KBM-7 (cell line): ENCODE results near the gene EIF4G2.

Experiments
- DNase-seq: peaks from one replicate; pipeline ENCODE4 v3.0.0-alpha.2; 2015
- in situ Hi-C: fragments of 300-500 bp; cut with MboI; formaldehyde crosslinking; loops from 2 replicates; pipeline ENCODE4 v1.14.3; 2020; ENCODE audit warnings: low sequenced_read_pairs, low pct_unique_long_range_greater_than_20kb, mixed read lengths

EIF4G2 gene

GRCh38 chr11:10780040-10780439 lies 28.7 kb downstream of the EIF4G2 start:
- in situ Hi-C loops, result loop anchor here (25.0 kb wide), 1 partner anchor 1007 kb away; no protein-coding TSS in a partner anchor

DNA sequence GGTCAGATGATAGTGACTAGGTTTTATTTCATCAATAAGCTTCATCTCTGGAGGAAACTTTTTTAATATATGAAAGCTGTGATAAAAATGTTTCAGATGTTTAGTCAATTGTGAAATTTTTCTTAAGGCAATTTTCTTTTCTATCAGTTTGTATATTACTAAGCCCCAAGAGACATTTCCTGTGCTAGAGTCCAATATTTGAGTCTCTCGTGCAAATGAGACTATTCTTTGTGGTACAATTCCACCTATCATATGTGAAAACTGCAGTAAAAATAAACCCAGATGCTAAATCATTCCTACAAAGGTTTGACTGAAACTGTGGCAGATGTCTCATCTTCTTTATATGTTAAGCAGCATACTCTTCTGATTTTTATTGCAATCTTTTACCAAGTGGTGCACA lies 29.6 kb downstream of the EIF4G2 start:
- DNase-seq, result no peak
- in situ Hi-C loops, result loop anchor here (25.0 kb wide), 1 partner anchor 1008 kb away; no protein-coding TSS in a partner anchor

More at GRCh38 chr11:10780040-10780439, 28.7 kb downstream of the EIF4G2 start:
- no peak for DNase-seq

DNA sequence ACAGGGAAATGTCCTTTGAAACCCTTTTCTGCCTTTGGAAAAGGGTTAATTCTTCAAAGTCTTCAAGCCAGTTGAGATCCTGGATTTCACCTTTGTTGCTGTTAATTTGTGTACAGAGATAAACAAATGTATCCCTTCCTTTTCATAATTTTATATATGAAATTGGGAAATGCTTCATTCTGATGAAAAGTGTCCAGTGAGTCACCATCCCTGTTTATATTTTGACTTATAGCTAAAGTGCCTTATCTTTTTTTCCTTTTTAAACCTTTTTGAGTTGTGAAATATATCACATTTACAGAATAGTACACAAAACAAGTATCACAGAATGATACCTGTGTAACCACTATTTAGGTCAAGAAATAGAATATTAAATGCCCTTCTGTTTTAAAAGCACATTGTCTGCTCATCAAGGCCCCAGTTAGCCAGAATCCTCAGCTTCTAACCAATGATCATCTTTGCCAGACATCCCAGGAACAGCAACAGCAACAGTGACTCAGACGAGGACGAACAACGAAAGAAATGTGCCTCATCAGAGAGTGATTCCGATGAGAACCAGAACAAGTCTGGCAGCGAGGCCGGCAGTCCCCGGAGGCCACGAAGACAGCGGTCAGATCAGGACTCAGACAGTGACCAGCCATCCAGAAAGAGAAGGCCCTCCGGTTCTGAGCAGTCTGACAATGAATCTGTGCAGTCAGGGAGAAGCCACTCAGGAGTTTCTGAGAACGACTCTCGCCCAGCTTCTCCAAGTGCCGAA lies 30.3 kb downstream of the EIF4G2 start:
- DNase-seq, result no peak
- in situ Hi-C loops, result loop anchor here (25.0 kb wide), 1 partner anchor 1009 kb away; no protein-coding TSS in a partner anchor

- in situ Hi-C loops, result loop anchor here (25.0 kb wide), 1 partner anchor 1009 kb away; no protein-coding TSS in a partner anchor
- DNase-seq, result peak; percentile 76
Measured at GRCh38 chr11:10777806-10778205, 30.9 kb downstream of the EIF4G2 start.

GRCh38 chr11:10777393-10777793 lies 31.3 kb downstream of the EIF4G2 start:
- peak; percentile 56 for DNase-seq
- in situ Hi-C loops, result loop anchor here (25.0 kb wide), 1 partner anchor 1010 kb away; no protein-coding TSS in a partner anchor

GRCh38 chr11:10774811-10775210 lies 33.9 kb downstream of the EIF4G2 start:
- in situ Hi-C loops, result loop anchor here (25.0 kb wide), 1 partner anchor 1012 kb away; no protein-coding TSS in a partner anchor
- no peak for DNase-seq

DNA sequence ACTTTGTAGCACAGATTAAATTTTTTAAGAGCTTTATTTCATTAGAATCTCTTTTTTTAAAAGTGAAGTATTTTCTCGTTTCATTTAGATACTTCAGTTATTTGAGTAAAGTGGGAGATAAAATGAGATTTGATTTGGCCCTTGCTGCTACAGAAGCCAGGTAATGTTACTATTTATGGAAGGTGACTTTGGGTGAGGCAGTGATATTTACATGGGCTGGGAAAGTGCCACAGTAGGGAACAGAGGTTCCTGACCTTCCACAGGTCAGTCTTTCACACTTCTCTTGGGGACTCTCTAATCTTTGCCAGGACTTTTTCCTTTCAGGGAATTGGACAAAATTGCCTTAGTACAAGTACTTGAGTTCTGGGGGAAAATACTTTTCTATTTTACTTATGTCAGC lies 37.3 kb downstream of the EIF4G2 start:
- DNase-seq, result no peak
- in situ Hi-C loops, result no loop called here

GRCh38 chr11:10770626-10771254 lies 38.0 kb downstream of the EIF4G2 start:
- in situ Hi-C loops, result no loop called here
- DNase-seq, result peak; percentile 45

DNA sequence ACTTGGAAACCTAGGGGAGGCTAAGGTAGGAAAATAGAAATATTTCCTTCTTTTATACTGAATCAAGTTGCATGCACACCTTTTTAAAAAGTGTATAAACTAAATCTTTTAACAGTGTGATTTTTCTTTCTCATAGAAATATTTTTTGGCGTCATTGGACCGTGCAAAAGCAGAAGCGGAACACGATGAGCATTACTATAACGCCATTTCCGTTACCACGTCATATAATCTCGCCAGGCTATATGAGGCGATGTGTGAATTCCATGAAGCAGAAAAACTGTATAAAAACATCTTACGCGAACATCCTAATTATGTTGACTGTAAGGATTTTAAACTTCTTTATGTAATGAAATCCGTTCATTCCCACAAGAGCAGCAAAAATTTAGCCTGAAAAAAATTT lies 44.3 kb downstream of the EIF4G2 start:
- in situ Hi-C loops, result no loop called here
- no peak for DNase-seq

- no peak for DNase-seq
- in situ Hi-C loops, result no loop called here
Measured at GRCh38 chr11:10763766-10764165, 45.0 kb downstream of the EIF4G2 start.

DNA sequence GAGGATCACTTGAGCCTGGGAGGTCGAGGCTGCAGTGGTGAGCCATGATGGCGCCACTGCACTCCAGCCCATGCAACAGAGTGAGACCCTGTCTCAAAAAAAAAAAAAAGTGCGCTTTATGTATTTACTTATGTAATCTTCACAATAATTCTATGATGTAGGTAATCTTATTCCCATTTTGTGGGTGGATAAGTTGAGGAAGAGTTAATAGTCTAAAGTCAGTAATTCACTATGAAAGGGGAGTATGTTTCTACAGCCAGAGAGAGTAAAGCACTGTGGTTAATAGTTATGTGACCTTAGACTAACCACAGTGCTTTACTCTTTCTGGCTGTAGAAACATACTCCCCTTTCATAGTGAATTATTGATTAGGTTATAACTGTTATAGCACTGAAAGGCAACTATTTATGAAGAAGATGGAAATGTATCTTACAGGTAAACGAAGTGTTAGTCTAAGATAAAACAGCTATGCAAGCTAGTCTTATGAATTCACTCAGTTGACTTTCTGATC lies 45.8 kb downstream of the EIF4G2 start:
- in situ Hi-C loops, result no loop called here
- DNase-seq, result no peak

- in situ Hi-C loops, result no loop called here
- DNase-seq, result peak; percentile 70
Measured at GRCh38 chr11:10762185-10762584, 46.5 kb downstream of the EIF4G2 start.

DNA sequence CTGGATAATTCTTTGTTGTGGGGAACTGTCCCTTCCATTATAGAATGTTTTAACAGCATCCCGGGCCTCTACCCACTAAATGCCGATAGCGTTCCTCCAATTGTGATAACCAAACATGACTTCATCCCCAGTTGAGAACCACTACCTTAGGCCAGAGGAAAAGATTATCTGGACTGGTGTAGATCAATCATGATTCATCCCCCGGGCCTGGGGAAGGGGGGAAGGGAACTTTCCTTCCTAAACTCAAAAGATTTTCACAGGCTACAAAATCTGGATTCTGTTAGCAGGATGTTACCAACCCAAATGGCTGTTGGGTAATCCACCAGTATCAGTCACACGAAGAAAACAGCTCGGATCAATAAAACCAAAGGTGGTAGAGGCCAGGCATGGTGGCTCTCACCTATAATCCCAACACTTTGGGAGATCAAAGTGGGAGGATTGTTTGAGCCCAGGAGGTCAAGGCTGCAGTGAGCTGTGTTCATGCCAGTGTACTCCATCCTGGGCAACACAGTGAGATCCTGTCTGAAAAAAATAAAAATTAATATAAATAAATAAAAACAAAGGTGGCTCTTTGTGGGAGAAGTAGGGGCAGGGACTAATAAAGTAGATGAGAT lies 47.5 kb downstream of the EIF4G2 start:
- in situ Hi-C loops, result no loop called here
- no peak for DNase-seq

- in situ Hi-C loops, result no loop called here
- DNase-seq, result peak; percentile 67
Measured at GRCh38 chr11:10758957-10759356, 49.8 kb downstream of the EIF4G2 start.

- in situ Hi-C loops, result no loop called here
- DNase-seq, result no peak
Measured at GRCh38 chr11:10752486-10752885, 56.2 kb downstream of the EIF4G2 start.

- DNase-seq, result no peak
- in situ Hi-C loops, result no loop called here
Measured at GRCh38 chr11:10752061-10752460, 56.7 kb downstream of the EIF4G2 start.

DNA sequence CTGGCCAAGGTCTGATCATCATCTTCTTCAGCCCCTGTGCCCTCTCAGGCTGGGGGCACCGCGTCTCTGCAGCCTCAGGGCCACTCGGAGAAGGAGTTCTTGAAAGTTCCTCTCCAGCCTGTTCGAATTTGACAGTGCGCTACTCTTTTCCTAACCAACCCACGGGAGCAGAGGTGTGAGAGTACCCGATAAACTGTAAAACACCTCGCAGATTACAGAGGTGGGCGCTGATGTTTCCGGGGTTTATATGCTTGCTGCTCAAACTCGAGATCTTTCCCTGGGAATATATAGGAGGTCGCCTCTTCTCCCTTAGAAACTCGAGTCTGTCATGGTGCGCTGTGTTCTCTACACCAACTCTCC lies 57.2 kb downstream of the EIF4G2 start:
- in situ Hi-C loops, result no loop called here
- DNase-seq, result no peak

DNA sequence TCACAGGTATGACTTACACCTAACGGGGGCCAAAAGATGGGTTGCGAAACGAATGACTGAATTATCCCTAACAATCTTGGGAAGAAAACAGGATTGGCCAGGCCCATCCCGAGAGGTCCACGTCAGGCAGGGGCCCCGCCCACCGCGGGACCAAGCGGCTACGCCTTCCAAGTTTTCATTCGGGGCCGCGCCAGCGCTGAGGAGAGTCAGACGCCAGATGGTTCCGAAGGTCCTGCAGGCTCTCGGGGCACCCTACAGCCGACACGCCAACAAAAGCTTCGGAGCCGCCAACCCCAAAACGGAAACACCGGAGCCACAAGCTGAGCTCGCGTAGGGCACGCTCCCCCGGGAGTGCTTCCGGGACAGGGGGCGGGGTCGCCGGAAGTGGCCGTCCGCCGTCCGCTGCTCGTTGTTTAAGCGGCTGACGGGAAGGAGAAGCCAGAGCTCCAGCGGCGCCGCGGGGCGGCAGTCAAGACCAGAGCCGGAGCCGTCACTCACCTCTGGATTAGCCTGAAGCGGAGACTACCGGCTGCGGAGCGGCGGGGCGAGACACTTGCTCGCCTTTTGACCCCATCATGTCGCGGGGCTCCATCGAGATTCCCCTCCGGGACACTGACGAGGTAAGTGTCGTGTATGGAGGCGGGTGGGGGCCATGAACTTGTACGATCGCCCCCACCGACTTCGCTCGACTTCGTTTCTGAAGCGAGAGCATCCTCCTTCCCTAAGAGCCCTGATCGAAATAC lies 57.7 kb downstream of the EIF4G2 start, which contains the start of gene CTR9:
Gene CTR9 (plus strand): TSS at position 409 of the 743 bp plus-strand sequence. CDS start 167 bp downstream, at position 576.
- peak; percentile 94 for DNase-seq
- in situ Hi-C loops, result no loop called here

- no peak for DNase-seq
- in situ Hi-C loops, result loop anchor here (25.0 kb wide), 1 partner anchor 112 kb away; no protein-coding TSS in a partner anchor
Measured at GRCh38 chr11:10749476-10749875, 59.2 kb downstream of the EIF4G2 start.
